HG03095 (cell line): Measurements from ENCODE around the gene NCK2.
A peak's percentile ranks its signal among the peaks of the same experiment; 100 is the strongest.
"Not testable (repeated sequence)": the region's sequence is repeated elsewhere in the genome, so short reads cannot be mapped to it uniquely, and the experiment has no call there.

Experiments used
- ATAC-seq: cut with Tn5 transposase; IDR thresholded peaks from one replicate; pipeline ENCODE4 v1.9.1; 2021; ENCODE audit warnings: moderate library complexity; ENCODE audit not compliant: unreplicated experiment

NCK2 gene

GRCh38 chr2:105754011-105754410, 9.3 kb downstream of the NCK2 start:
- ATAC-seq = no peak

GRCh38 chr2:105754994-105755393, 10.3 kb downstream of the NCK2 start:
- ATAC-seq = no peak

- no peak for ATAC-seq
Observed at GRCh38 chr2:105755895-105756294, 11.2 kb downstream of the NCK2 start.

- no peak for ATAC-seq
Observed at GRCh38 chr2:105756435-105756834, 11.7 kb downstream of the NCK2 start.

- ATAC-seq = peak; percentile 2
Observed at GRCh38 chr2:105756865-105757264, 12.2 kb downstream of the NCK2 start.

- peak; percentile 33 for ATAC-seq
Observed at GRCh38 chr2:105757433-105757832, 12.7 kb downstream of the NCK2 start.

- ATAC-seq = no peak
Observed at GRCh38 chr2:105760191-105760590, 15.5 kb downstream of the NCK2 start.

GRCh38 chr2:105760639-105761337, 16.1 kb downstream of the NCK2 start:
- no peak for ATAC-seq

- ATAC-seq = no peak
Observed at GRCh38 chr2:105761931-105762515, 17.3 kb downstream of the NCK2 start.

GRCh38 chr2:105763076-105763475, 18.4 kb downstream of the NCK2 start:
- ATAC-seq = no peak

GRCh38 chr2:105764059-105764458, 19.3 kb downstream of the NCK2 start:
- no peak for ATAC-seq

- no peak for ATAC-seq
Observed at GRCh38 chr2:105765415-105766299, 20.9 kb downstream of the NCK2 start.

GRCh38 chr2:105766300-105766866, 21.7 kb downstream of the NCK2 start:
- no peak for ATAC-seq

GRCh38 chr2:105768176-105768575, 23.5 kb downstream of the NCK2 start:
- no peak for ATAC-seq

GRCh38 chr2:105768961-105769452, 24.3 kb downstream of the NCK2 start:
- no peak for ATAC-seq

GRCh38 chr2:105769504-105769903, 24.8 kb downstream of the NCK2 start:
- ATAC-seq = no peak

GRCh38 chr2:105770149-105770548, 25.4 kb downstream of the NCK2 start:
- ATAC-seq = no peak

- not testable (repeated sequence) for ATAC-seq
Observed at GRCh38 chr2:105771291-105771690, 26.6 kb downstream of the NCK2 start.

GRCh38 chr2:105771836-105772235, 27.1 kb downstream of the NCK2 start:
- ATAC-seq = no peak

GRCh38 chr2:105772362-105772761, 27.6 kb downstream of the NCK2 start:
- ATAC-seq = no peak

- ATAC-seq = no peak
Observed at GRCh38 chr2:105773568-105773967, 28.9 kb downstream of the NCK2 start.
